H9 (cell line): ENCODE measurements around the gene SHISA7. TPM values are rescaled to one million over a fixed set of nuclear protein-coding genes. Genes with fewer than 3 reads are reported as not detected.

Experiments used
- DNase-seq: peaks from one replicate; pipeline ENCODE4 v3.0.0-alpha.2; 2017
- H2AFZ ChIP-seq: one replicate; pipeline ENCODE4 v1.6.1; 2013; ENCODE audit warnings: mild to moderate bottlenecking, low read length, control low read depth, moderate library complexity
- H2AK5ac ChIP-seq: 2 replicates; pipeline ENCODE4 v1.6.1; 2013; ENCODE audit warnings: low read length, control low read depth, mixed read lengths; ENCODE audit not compliant: insufficient read length
- H2BK120ac ChIP-seq: one replicate; pipeline ENCODE4 v1.6.1; 2013; ENCODE audit warnings: low read depth, mild to moderate bottlenecking, low read length, control low read depth, inconsistent platforms; ENCODE audit not compliant: poor library complexity, severe bottlenecking
- H2BK12ac ChIP-seq: 2 replicates; pipeline ENCODE4 v1.6.1; 2013; ENCODE audit warnings: low read length, control low read depth, mixed read lengths, low read depth; ENCODE audit not compliant: insufficient read length
- H2BK15ac ChIP-seq: 2 replicates; pipeline ENCODE4 v1.6.1; 2013; ENCODE audit warnings: low read depth, low read length, control low read depth
- H2BK20ac ChIP-seq: one replicate; pipeline ENCODE4 v1.6.1; 2013; ENCODE audit warnings: low read depth, mild to moderate bottlenecking, low read length, control low read depth, inconsistent platforms; ENCODE audit not compliant: poor library complexity, severe bottlenecking
- H2BK5ac ChIP-seq: 2 replicates; pipeline ENCODE4 v1.6.1; 2013; ENCODE audit warnings: low read length, control low read depth, mixed read lengths; ENCODE audit not compliant: insufficient read length
- H3K14ac ChIP-seq: 2 replicates; pipeline ENCODE4 v1.6.1; 2013; ENCODE audit warnings: low read length, control low read depth; ENCODE audit not compliant: insufficient read depth
- H3K18ac ChIP-seq: 2 replicates; pipeline ENCODE4 v1.6.1; 2013; ENCODE audit warnings: low read depth, mild to moderate bottlenecking, mixed read lengths, low read length, control low read depth; ENCODE audit not compliant: insufficient read length
- H3K23ac ChIP-seq: 2 replicates; pipeline ENCODE4 v1.6.1; 2013; ENCODE audit warnings: low read length, control low read depth, mixed read lengths, low read depth; ENCODE audit not compliant: insufficient read length
- H3K23me2 ChIP-seq: 2 replicates; pipeline ENCODE4 v1.6.1; 2013; ENCODE audit warnings: low read depth, mild to moderate bottlenecking, mixed read lengths, low read length, control low read depth; ENCODE audit not compliant: insufficient read length, poor library complexity, severe bottlenecking
- H3K27ac ChIP-seq: 2 replicates; pipeline ENCODE4 v1.5.1; 2013; ENCODE audit warnings: low read length, control low read depth, mixed read lengths, low read depth; ENCODE audit not compliant: insufficient read length
- H3K27me3 ChIP-seq: 2 replicates; pipeline ENCODE4 v1.6.1; 2013; ENCODE audit warnings: low read length, control low read depth, inconsistent platforms; ENCODE audit not compliant: insufficient read depth
- H3K4ac ChIP-seq: 2 replicates; pipeline ENCODE4 v1.6.1; 2013; ENCODE audit warnings: low read depth, mild to moderate bottlenecking, control low read depth, inconsistent platforms, low read length, moderate library complexity
- H3K4me1 ChIP-seq: 2 replicates; pipeline ENCODE4 v1.6.1; 2013; ENCODE audit warnings: low read length, control low read depth, inconsistent platforms; ENCODE audit not compliant: insufficient read depth
- H3K4me2 ChIP-seq: 2 replicates; pipeline ENCODE4 v1.6.1; 2013; ENCODE audit warnings: low read length, control low read depth, mixed read lengths; ENCODE audit not compliant: insufficient read length, insufficient read depth
- H3K56ac ChIP-seq: 2 replicates; pipeline ENCODE4 v1.6.1; 2013; ENCODE audit warnings: low read depth, mild to moderate bottlenecking, mixed read lengths, low read length, control low read depth; ENCODE audit not compliant: insufficient read length
- H3K79me1 ChIP-seq: 2 replicates; pipeline ENCODE4 v1.6.1; 2013; ENCODE audit warnings: low read depth, mild to moderate bottlenecking, moderate library complexity, low read length, control low read depth, inconsistent platforms; ENCODE audit not compliant: insufficient read depth, poor library complexity, severe bottlenecking
- H3K79me2 ChIP-seq: 2 replicates; pipeline ENCODE4 v1.6.1; 2013; ENCODE audit warnings: low read length, control low read depth, inconsistent platforms; ENCODE audit not compliant: insufficient read depth
- H3K9ac ChIP-seq: 2 replicates; pipeline ENCODE4 v1.6.1; 2013; ENCODE audit warnings: low read length, control low read depth, mixed read lengths; ENCODE audit not compliant: insufficient read length; ENCODE audit errors: extremely low read depth
- H3K9me3 ChIP-seq: one replicate; pipeline ENCODE4 v1.6.1; 2013; ENCODE audit warnings: low read depth, low read length, inconsistent platforms; ENCODE audit not compliant: control insufficient read depth
- H3T11ph ChIP-seq: one replicate; pipeline ENCODE4 v1.6.1; 2013; ENCODE audit warnings: mild to moderate bottlenecking, low read length, control low read depth, inconsistent platforms
- H4K20me1 ChIP-seq: one replicate; pipeline ENCODE4 v1.6.1; 2013; ENCODE audit not compliant: control insufficient read depth, insufficient read length, insufficient read depth
- H4K5ac ChIP-seq: 2 replicates; pipeline ENCODE4 v1.6.1; 2013; ENCODE audit warnings: low read depth, mild to moderate bottlenecking, mixed read lengths, low read length, control low read depth; ENCODE audit not compliant: insufficient read length
- H4K8ac ChIP-seq: replicated peaks from 2 replicates; pipeline ENCODE4 v1.6.1; 2013; ENCODE audit warnings: low read length, control low read depth, mixed read lengths, low read depth; ENCODE audit not compliant: insufficient read length
- H4K91ac ChIP-seq: 2 replicates; pipeline ENCODE4 v1.6.1; 2013; ENCODE audit warnings: low read depth, mild to moderate bottlenecking, moderate library complexity, mixed read lengths, low read length, control low read depth; ENCODE audit not compliant: insufficient read length
- H3K27ac Mint-ChIP-seq, 3 experiments: 2 replicates in 2 of 3; 3 replicates in 1 of 3; pipeline ENCODE4 v1.8.0; 2020 to 2021; ENCODE audit warnings: mixed read lengths in 3 of 3, mild to moderate bottlenecking in 1 of 3, moderate library complexity in 1 of 3
- H3K27me3 Mint-ChIP-seq: 2 replicates; pipeline ENCODE4 v1.8.0; 2021; ENCODE audit warnings: low read depth, mild to moderate bottlenecking, moderate library complexity, mixed read lengths
- H3K36me3 Mint-ChIP-seq, 3 experiments: 2 replicates in 2 of 3; 3 replicates in 1 of 3; pipeline ENCODE4 v1.8.0; 2020 to 2021; ENCODE audit warnings: low read depth in 3 of 3, mixed read lengths in 3 of 3; ENCODE audit not compliant: insufficient read depth in 1 of 3
- H3K4me1 Mint-ChIP-seq, 2 experiments: 2 replicates each; pipeline ENCODE4 v1.8.0; 2020; ENCODE audit warnings: mixed read lengths in 2 of 2
- H3K4me3 Mint-ChIP-seq, 2 experiments: 2 replicates in 1 of 2; 3 replicates in 1 of 2; pipeline ENCODE4 v1.8.0; 2020 to 2021; ENCODE audit warnings: mild to moderate bottlenecking in 2 of 2, mixed read lengths in 2 of 2, moderate library complexity in 1 of 2
- H3K9me3 Mint-ChIP-seq, 2 experiments: 2 replicates in 1 of 2; 3 replicates in 1 of 2; pipeline ENCODE4 v1.8.0; 2020; ENCODE audit warnings: mild to moderate bottlenecking in 2 of 2, mixed read lengths in 2 of 2, moderate library complexity in 1 of 2
- CTCF ChIP-seq: fragments of 200-600 bp; sonication (generic); conservative IDR thresholded peaks from 3 replicates; pipeline ENCODE4 v1.8.0; 2021; ENCODE audit warnings: antibody characterized with exemption, mild to moderate bottlenecking
- WGBS: extraction: QIAGEN DNeasy Blood & Tissue Kit; methylation state at CpG from one replicate; pipeline ENCODE4 v1.1.7; 2013; ENCODE audit warnings: missing lambda C conversion rate, low lambda C conversion rate, mixed read lengths; ENCODE audit not compliant: insufficient read length; ENCODE audit errors: extremely low coverage; 5-methylcytosine and 5-hydroxymethylcytosine counted together
- total RNA-seq: library from RNA; stranded (reverse); gene quantifications from 2 replicates; pipeline ENCODE4 v1.2.1, GENCODE V29; 2021

The SHISA7 gene
- total RNA-seq, 1 experiment from 2014 or later: 0.31 TPM

- peak overlapping the region; percentile 15 to 22 (median 17); a peak in 5 of 7 replicates for H3K27ac Mint-ChIP-seq
- no peak overlapping the region for H4K8ac ChIP-seq
- WGBS: no CpG with 5 or more reads among the region's 15 CpGs
- H3K27me3 ChIP-seq: no peaks in the 10 kb centered on the region
- H3K36me3 Mint-ChIP-seq: peaks cover 2 to 19% (median 3%) of the 10 kb centered on the region in 3 experiments; a peak in 6 of 7 replicates
- no peak overlapping the region for H3K56ac ChIP-seq
- peaks cover 5% of the 10 kb centered on the region for H3K23me2 ChIP-seq
- peak overlapping the region; percentile 2 to 22; a peak in 3 of 5 replicates for H3K4me3 Mint-ChIP-seq
- TF ChIP-seq CTCF: no peak
- H4K91ac ChIP-seq: no peak overlapping the region
- H3K4me1 Mint-ChIP-seq: peaks cover 13 to 46% of the 10 kb centered on the region in 2 experiments
- H3K4ac ChIP-seq: no peak overlapping the region
- H4K20me1 ChIP-seq: no peaks in the 10 kb centered on the region
- H2BK5ac ChIP-seq: no peak overlapping the region
- no peaks in the 10 kb centered on the region for H3K9me3 ChIP-seq
- H3K4me1 ChIP-seq: no peaks in the 10 kb centered on the region
- no peaks in the 10 kb centered on the region for H3K27me3 Mint-ChIP-seq
- no peaks in the 10 kb centered on the region for H3K79me2 ChIP-seq
- no peak overlapping the region for H3T11ph ChIP-seq
- no peak overlapping the region for H4K5ac ChIP-seq
- H2BK15ac ChIP-seq: no peak overlapping the region
- no peak overlapping the region for H3K23ac ChIP-seq
- H2BK120ac ChIP-seq: no peak overlapping the region
- H3K9ac ChIP-seq: no peak overlapping the region
- H3K9me3 Mint-ChIP-seq: no peaks in the 10 kb centered on the region
- no peak overlapping the region for H2AFZ ChIP-seq
- no peak overlapping the region for H3K18ac ChIP-seq
- H3K27ac ChIP-seq: no peak overlapping the region
- H3K79me1 ChIP-seq: no peaks in the 10 kb centered on the region
- H2AK5ac ChIP-seq: no peak overlapping the region
- no peak overlapping the region for H3K4me2 ChIP-seq
- no peak overlapping the region for H2BK20ac ChIP-seq
- no peak for DNase-seq
- no peak overlapping the region for H2BK12ac ChIP-seq
- H3K14ac ChIP-seq: no peak overlapping the region
Observed at GRCh38 chr19:55479451-55480230, 36.5 kb upstream of the SHISA7 start.
